ENCODE measurements around the gene C9.

Gene C9

DNA sequence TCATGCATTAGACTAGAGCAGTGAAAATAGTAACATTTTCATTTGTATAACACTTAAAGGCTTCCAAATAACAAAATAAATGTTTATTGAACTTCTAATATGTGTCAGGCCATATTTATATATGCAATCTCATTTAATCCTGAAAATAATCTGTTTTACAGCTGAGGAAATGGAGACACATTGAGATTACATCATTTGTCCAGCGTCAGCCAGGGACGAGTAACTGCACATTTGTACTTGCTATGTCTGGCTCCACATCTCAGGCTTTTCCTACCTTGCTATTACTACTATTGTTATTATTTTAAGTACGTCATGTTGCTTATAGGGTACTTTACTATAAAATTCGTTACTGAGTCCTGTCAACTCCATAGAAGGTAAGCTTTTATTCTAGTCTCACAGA lies 3.8 kb upstream of the C9 start:
- Histone ChIP-seq H3K36me3 (ENCODE audit: control insufficient read depth, insufficient read depth, low read length) (peaks cover 3% of the 10 kb centered on the region), H3K27me3 (ENCODE audit: control insufficient read depth, insufficient read depth, low read length) (no peaks in the 10 kb centered on the region), H3K9ac (ENCODE audit: low read length) (no peak overlapping the region), H3K27ac (ENCODE audit: low read depth, low read length) (no peak overlapping the region), H3K4me3 (ENCODE audit: low read length) (no peak overlapping the region), H3K4me1 (ENCODE audit: control insufficient read depth, insufficient read depth, low read length) (no peaks in the 10 kb centered on the region)

DNA sequence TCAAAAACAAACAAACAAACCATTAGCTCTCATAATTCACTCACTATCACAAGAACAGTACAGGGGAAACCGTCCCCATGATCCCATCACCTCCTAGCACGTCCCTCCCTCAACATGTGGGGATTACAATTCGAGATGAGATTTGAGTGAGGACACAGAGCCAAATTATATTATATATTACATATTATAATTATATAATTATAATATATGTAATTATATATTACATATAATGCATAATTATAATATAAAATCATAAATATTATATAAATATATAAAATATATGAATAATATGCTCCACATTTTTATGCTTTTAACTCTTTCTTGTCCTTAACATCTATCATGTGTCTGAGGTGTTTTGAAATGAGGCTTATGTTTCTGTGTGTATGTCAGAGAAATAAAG lies 3.4 kb upstream of the C9 start:
- Histone ChIP-seq H3K4me3 (ENCODE audit: low read length) (no peak overlapping the region), H3K36me3 (ENCODE audit: control insufficient read depth, insufficient read depth, low read length) (peaks cover 3% of the 10 kb centered on the region), H3K4me1 (ENCODE audit: control insufficient read depth, insufficient read depth, low read length) (no peaks in the 10 kb centered on the region), H3K27ac (ENCODE audit: low read depth, low read length) (no peak overlapping the region), H3K27me3 (ENCODE audit: control insufficient read depth, insufficient read depth, low read length) (no peaks in the 10 kb centered on the region), H3K9ac (ENCODE audit: low read length) (no peak overlapping the region)

GRCh38 chr5:39363217-39363616 lies 1.1 kb downstream of the C9 start:
- no peaks in the 10 kb centered on the region for H3K4me1 ChIP-seq (ENCODE audit: control insufficient read depth, insufficient read depth, low read length)
- H3K9ac ChIP-seq (ENCODE audit: low read length) = no peak overlapping the region
- no peaks in the 10 kb centered on the region for H3K36me3 ChIP-seq (ENCODE audit: control insufficient read depth, insufficient read depth, low read length)
- H3K27me3 ChIP-seq (ENCODE audit: control insufficient read depth, insufficient read depth, low read length) = no peaks in the 10 kb centered on the region
- no peak overlapping the region for H3K27ac ChIP-seq (ENCODE audit: low read depth, low read length)
- no peak overlapping the region for H3K4me3 ChIP-seq (ENCODE audit: low read length)

GRCh38 chr5:39362646-39363045 lies 1.6 kb downstream of the C9 start:
- Histone ChIP-seq H3K27me3 (ENCODE audit: control insufficient read depth, insufficient read depth, low read length) (no peaks in the 10 kb centered on the region), H3K4me3 (ENCODE audit: low read length) (no peak overlapping the region), H3K4me1 (ENCODE audit: control insufficient read depth, insufficient read depth, low read length) (no peaks in the 10 kb centered on the region), H3K36me3 (ENCODE audit: control insufficient read depth, insufficient read depth, low read length) (no peaks in the 10 kb centered on the region), H3K27ac (ENCODE audit: low read depth, low read length) (no peak overlapping the region), H3K9ac (ENCODE audit: low read length) (no peak overlapping the region)

GRCh38 chr5:39361306-39361705 lies 3.0 kb downstream of the C9 start:
- no peak overlapping the region for H3K27ac ChIP-seq (ENCODE audit: low read depth, low read length)
- H3K4me3 ChIP-seq (ENCODE audit: low read length) = no peak overlapping the region
- H3K4me1 ChIP-seq (ENCODE audit: control insufficient read depth, insufficient read depth, low read length) = no peaks in the 10 kb centered on the region
- no peak overlapping the region for H3K9ac ChIP-seq (ENCODE audit: low read length)
- H3K27me3 ChIP-seq (ENCODE audit: control insufficient read depth, insufficient read depth, low read length) = no peaks in the 10 kb centered on the region
- H3K36me3 ChIP-seq (ENCODE audit: control insufficient read depth, insufficient read depth, low read length) = no peaks in the 10 kb centered on the region

GRCh38 chr5:39360471-39361111 lies 3.7 kb downstream of the C9 start:
- Histone ChIP-seq H3K4me1 (ENCODE audit: control insufficient read depth, insufficient read depth, low read length) (no peaks in the 10 kb centered on the region), H3K36me3 (ENCODE audit: control insufficient read depth, insufficient read depth, low read length) (no peaks in the 10 kb centered on the region), H3K27ac (ENCODE audit: low read depth, low read length) (no peak overlapping the region), H3K9ac (ENCODE audit: low read length) (no peak overlapping the region), H3K4me3 (ENCODE audit: low read length) (no peak overlapping the region), H3K27me3 (ENCODE audit: control insufficient read depth, insufficient read depth, low read length) (no peaks in the 10 kb centered on the region)

- Histone ChIP-seq H3K4me1 (ENCODE audit: control insufficient read depth, insufficient read depth, low read length) (no peaks in the 10 kb centered on the region), H3K36me3 (ENCODE audit: control insufficient read depth, insufficient read depth, low read length) (no peaks in the 10 kb centered on the region), H3K27me3 (ENCODE audit: control insufficient read depth, insufficient read depth, low read length) (no peaks in the 10 kb centered on the region), H3K27ac (ENCODE audit: low read depth, low read length) (no peak overlapping the region), H3K4me3 (ENCODE audit: low read length) (no peak overlapping the region), H3K9ac (ENCODE audit: low read length) (no peak overlapping the region)
Measured at GRCh38 chr5:39356263-39356662, 8.0 kb downstream of the C9 start.

- H3K9ac ChIP-seq (ENCODE audit: low read length) = no peak overlapping the region
- no peaks in the 10 kb centered on the region for H3K4me1 ChIP-seq (ENCODE audit: control insufficient read depth, insufficient read depth, low read length)
- no peaks in the 10 kb centered on the region for H3K36me3 ChIP-seq (ENCODE audit: control insufficient read depth, insufficient read depth, low read length)
- no peak overlapping the region for H3K4me3 ChIP-seq (ENCODE audit: low read length)
- no peaks in the 10 kb centered on the region for H3K27me3 ChIP-seq (ENCODE audit: control insufficient read depth, insufficient read depth, low read length)
- H3K27ac ChIP-seq (ENCODE audit: low read depth, low read length) = no peak overlapping the region
Measured at GRCh38 chr5:39355324-39355723, 9.0 kb downstream of the C9 start.

- Histone ChIP-seq H3K9ac (ENCODE audit: low read length) (no peak overlapping the region), H3K27ac (ENCODE audit: low read depth, low read length) (no peak overlapping the region), H3K4me1 (ENCODE audit: control insufficient read depth, insufficient read depth, low read length) (no peaks in the 10 kb centered on the region), H3K4me3 (ENCODE audit: low read length) (no peak overlapping the region), H3K27me3 (ENCODE audit: control insufficient read depth, insufficient read depth, low read length) (no peaks in the 10 kb centered on the region), H3K36me3 (ENCODE audit: control insufficient read depth, insufficient read depth, low read length) (no peaks in the 10 kb centered on the region)
Measured at GRCh38 chr5:39353717-39354399, 10.4 kb downstream of the C9 start.

DNA sequence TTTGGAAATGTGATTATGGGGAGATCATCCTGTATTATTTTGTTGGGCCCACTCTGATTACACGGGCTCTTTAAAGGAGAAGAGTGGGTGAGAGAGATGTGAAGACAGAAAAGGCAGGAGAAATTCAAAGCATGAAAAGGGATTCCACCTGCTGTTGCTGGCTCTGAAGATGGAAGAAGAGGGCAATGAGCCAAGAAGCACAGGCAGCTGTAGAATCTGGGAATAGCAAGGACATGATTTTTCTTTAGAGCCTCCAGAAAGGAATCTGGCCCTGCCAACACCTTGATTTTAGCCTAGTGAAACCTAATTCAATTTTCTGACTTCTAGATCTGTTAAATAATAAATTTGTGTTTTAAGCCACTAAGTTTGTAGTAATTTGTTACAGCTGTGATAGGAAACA lies 11.3 kb downstream of the C9 start:
- Histone ChIP-seq H3K4me1 (ENCODE audit: control insufficient read depth, insufficient read depth, low read length) (no peaks in the 10 kb centered on the region), H3K4me3 (ENCODE audit: low read length) (no peak overlapping the region), H3K27ac (ENCODE audit: low read depth, low read length) (no peak overlapping the region), H3K27me3 (ENCODE audit: control insufficient read depth, insufficient read depth, low read length) (no peaks in the 10 kb centered on the region), H3K9ac (ENCODE audit: low read length) (no peak overlapping the region), H3K36me3 (ENCODE audit: control insufficient read depth, insufficient read depth, low read length) (no peaks in the 10 kb centered on the region)

DNA sequence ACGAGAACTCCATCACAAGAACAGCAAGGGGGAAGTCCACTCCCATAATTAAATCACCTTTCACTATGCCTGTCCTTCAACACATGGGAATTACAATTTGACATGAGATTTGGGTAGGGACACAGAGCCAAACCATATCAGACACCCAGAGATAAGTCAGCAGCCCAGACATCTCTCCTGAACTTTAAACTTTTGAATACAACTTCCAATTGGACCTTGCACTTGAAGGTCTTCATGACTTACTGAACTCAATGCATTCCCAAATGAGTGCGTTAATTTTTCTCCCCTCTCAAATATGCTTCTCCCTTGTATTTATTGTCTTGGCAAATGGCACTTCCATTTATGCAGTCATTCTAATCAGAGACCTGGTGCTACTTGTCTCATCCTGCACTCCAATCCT lies 12.1 kb downstream of the C9 start:
- Histone ChIP-seq H3K4me3 (ENCODE audit: low read length) (no peak overlapping the region), H3K9ac (ENCODE audit: low read length) (no peak overlapping the region), H3K36me3 (ENCODE audit: control insufficient read depth, insufficient read depth, low read length) (no peaks in the 10 kb centered on the region)

DNA sequence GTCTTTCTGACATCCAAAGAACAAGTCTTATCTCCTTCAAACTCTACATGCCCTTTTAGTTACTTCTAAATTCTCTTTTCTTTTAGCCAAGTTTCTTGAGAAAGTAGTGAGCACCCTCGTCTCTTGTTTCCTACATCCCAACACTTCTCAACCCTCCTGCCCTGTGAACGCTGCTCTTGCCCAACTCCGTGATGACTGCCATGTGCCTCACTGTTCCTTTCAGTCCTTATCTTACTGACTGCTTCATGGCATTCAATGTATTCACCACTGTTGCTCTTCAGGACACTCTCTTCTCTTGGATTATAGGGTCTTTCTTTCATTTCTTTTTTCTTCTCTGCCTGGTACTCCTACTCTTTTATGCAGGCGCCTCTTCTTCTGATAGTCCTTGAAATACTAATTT lies 14.8 kb downstream of the C9 start:
- no peak overlapping the region for H3K4me3 ChIP-seq (ENCODE audit: low read length)

More for the DNA sequence above, 12.1 kb downstream of the C9 start:
- Histone ChIP-seq H3K27me3 (ENCODE audit: control insufficient read depth, insufficient read depth, low read length) (no peaks in the 10 kb centered on the region), H3K4me1 (ENCODE audit: control insufficient read depth, insufficient read depth, low read length) (no peaks in the 10 kb centered on the region), H3K27ac (ENCODE audit: low read depth, low read length) (no peak overlapping the region)

DNA sequence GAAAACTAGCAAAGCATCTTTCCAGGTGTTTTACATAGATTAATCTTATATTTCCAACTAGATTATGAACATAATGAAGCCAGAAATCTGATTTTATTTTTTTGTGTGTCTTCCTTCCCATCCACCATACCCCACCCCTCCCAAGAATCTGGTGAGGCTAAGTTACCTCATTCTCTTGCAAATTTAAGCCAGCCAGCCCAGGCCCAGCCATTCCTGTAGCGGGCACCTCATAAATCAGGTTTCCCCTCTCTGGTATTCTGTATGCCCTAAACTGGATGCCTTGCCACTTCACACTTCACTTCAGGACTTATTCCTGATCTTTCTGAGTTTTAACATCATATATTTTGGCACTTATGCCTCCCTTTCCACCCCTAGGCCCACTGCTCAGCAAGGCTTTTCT lies 21.8 kb downstream of the C9 start:
- no peaks in the 10 kb centered on the region for H3K27me3 ChIP-seq (ENCODE audit: control insufficient read depth, insufficient read depth, low read length)
- no peaks in the 10 kb centered on the region for H3K36me3 ChIP-seq (ENCODE audit: control insufficient read depth, insufficient read depth, low read length)
- no peak overlapping the region for H3K9ac ChIP-seq (ENCODE audit: low read length)
- no peak overlapping the region for H3K4me3 ChIP-seq (ENCODE audit: low read length)
- H3K4me1 ChIP-seq (ENCODE audit: control insufficient read depth, insufficient read depth, low read length) = no peaks in the 10 kb centered on the region
- no peak overlapping the region for H3K27ac ChIP-seq (ENCODE audit: low read depth, low read length)

More for the DNA sequence above, 14.8 kb downstream of the C9 start:
- Histone ChIP-seq H3K4me1 (ENCODE audit: control insufficient read depth, insufficient read depth, low read length) (no peaks in the 10 kb centered on the region), H3K27ac (ENCODE audit: low read depth, low read length) (no peak overlapping the region), H3K36me3 (ENCODE audit: control insufficient read depth, insufficient read depth, low read length) (no peaks in the 10 kb centered on the region), H3K9ac (ENCODE audit: low read length) (no peak overlapping the region), H3K27me3 (ENCODE audit: control insufficient read depth, insufficient read depth, low read length) (no peaks in the 10 kb centered on the region)

Data from rectal smooth muscle tissue (tissue), 1 donor.